Measurements from ENCODE around the gene CHSY3.

GRCh38 chr5:129858131-129858675 lies 46.1 kb upstream of the CHSY3 start:
- TF ChIP-seq, protein P1, sequence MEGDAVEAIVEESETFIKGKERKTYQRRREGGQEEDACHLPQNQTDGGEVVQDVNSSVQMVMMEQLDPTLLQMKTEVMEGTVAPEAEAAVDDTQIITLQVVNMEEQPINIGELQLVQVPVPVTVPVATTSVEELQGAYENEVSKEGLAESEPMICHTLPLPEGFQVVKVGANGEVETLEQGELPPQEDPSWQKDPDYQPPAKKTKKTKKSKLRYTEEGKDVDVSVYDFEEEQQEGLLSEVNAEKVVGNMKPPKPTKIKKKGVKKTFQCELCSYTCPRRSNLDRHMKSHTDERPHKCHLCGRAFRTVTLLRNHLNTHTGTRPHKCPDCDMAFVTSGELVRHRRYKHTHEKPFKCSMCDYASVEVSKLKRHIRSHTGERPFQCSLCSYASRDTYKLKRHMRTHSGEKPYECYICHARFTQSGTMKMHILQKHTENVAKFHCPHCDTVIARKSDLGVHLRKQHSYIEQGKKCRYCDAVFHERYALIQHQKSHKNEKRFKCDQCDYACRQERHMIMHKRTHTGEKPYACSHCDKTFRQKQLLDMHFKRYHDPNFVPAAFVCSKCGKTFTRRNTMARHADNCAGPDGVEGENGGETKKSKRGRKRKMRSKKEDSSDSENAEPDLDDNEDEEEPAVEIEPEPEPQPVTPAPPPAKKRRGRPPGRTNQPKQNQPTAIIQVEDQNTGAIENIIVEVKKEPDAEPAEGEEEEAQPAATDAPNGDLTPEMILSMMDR (conservative IDR thresholded peaks at IDR 0.05; ENCODE audit: low read depth in 2 of 2): no peak
- no peak for TF ChIP-seq EZH2 (IDR thresholded peaks at IDR 0.05; ENCODE audit: low read depth, unreplicated experiment)

All from GM23338 (cell line).